PC-3 (cell line): Measurements from ENCODE around the gene CPZ.

Experiments used
- CTCF ChIP-seq: fragments of 300-600 bp; sonication (generic); conservative IDR thresholded peaks from 2 replicates; pipeline ENCODE4 v1.5.1; 2017; ENCODE audit warnings: antibody characterized with exemption, low read depth, mild to moderate bottlenecking, low read length
- EZH2phosphoT487 ChIP-seq: fragments of 300-600 bp; sonication (generic); IDR thresholded peaks from 2 replicates; pipeline ENCODE4 v1.6.1; 2018; ENCODE audit warnings: mild to moderate bottlenecking, antibody characterized with exemption, low read length, borderline replicate concordance

GRCh38 chr4:8546766-8547107 is 45.8 kb upstream of the CPZ start:
- TF ChIP-seq CTCF (no peak), EZH2phosphoT487 (no peak)
